Fibroblast of lung (primary cell): ENCODE measurements around the gene SLC22A5.

Experiments used
- CTCF ChIP-seq, 2 donors: IDR thresholded peaks in 1 of 2; conservative IDR thresholded peaks in 1 of 2; 1 replicate in 1 of 2; 2 replicates in 1 of 2; pipeline ENCODE4 v1.5.1; 2011 to 2012; ENCODE audit warnings: low read length in 2 of 2, control low read depth in 1 of 2, inconsistent platforms in 1 of 2, low read depth in 1 of 2, mild to moderate bottlenecking in 1 of 2
- EZH2 ChIP-seq: IDR thresholded peaks from 2 replicates; pipeline ENCODE4 v1.5.1; 2012; ENCODE audit warnings: low read length, control low read depth, mild to moderate bottlenecking; ENCODE audit errors: missing control alignments

GRCh38 chr5:132358775-132359174 lies 10.7 kb upstream of the SLC22A5 start:
- TF ChIP-seq CTCF (conservative IDR thresholded peaks at IDR 0.05 in 1 of 2, IDR thresholded peaks at IDR 0.05 in 1 of 2; ENCODE audit: low read depth in 1 of 2, low read length in 2 of 2) (no peak), EZH2 (no peak)
